CD4-positive, alpha-beta T cell treated with Interleukin-2 at 100 ng/mL for 4 hours (primary cell): Measurements from ENCODE around the gene ZNF574.
"Not testable (repeated sequence)": the region's sequence is repeated elsewhere in the genome, so short reads cannot be mapped to it uniquely, and the experiment has no call there.

Experiments
- DNase-seq: peaks from one replicate; pipeline ENCODE4 v3.0.0-alpha.2; 2020; ENCODE audit warnings: low spot score

ZNF574 gene

GRCh38 chr19:42099336-42099925 is 23.5 kb downstream of the ZNF574 start:
- DNase-seq: no peak

DNA sequence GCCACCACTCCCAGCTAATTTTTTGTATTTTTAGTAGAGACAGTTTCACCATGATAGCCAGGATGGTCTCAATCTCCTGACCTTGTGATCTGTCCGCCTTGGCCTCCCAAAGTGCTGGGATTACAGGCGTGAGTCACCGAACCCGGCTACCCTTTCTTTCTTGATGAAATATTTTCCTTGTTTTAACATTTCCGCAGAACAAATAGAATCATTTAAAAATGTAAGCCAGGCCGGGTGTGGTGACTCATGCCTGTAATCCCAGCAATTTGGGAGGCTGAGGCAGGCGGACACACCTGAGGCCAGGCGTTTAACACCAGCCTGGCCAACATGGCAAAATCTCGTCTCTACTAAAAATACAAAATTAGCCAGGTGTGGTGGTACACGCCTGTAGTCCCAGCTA is 24.3 kb downstream of the ZNF574 start:
- not testable (repeated sequence) for DNase-seq

DNA sequence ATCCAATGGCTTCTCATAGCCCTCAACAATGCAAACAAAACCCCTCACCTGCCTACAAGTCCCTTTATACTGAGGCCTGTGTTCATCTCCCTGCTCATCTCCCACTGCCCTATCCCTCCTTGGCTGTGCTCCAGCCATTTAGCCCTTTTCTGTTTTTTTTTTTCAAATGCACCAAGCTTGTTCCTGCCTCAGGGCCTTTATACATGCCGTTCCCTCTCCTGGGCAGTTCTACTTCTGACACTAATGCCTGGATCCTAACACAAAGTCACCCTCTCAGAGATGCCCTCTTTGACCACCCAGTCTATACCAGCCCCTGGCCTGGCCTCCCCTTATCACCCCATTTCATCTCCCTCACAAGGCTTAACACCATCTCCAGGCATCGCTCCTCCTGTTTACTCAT is 26.9 kb downstream of the ZNF574 start:
- no peak for DNase-seq

GRCh38 chr19:42105368-42105767 is 29.4 kb downstream of the ZNF574 start:
- no peak for DNase-seq

DNA sequence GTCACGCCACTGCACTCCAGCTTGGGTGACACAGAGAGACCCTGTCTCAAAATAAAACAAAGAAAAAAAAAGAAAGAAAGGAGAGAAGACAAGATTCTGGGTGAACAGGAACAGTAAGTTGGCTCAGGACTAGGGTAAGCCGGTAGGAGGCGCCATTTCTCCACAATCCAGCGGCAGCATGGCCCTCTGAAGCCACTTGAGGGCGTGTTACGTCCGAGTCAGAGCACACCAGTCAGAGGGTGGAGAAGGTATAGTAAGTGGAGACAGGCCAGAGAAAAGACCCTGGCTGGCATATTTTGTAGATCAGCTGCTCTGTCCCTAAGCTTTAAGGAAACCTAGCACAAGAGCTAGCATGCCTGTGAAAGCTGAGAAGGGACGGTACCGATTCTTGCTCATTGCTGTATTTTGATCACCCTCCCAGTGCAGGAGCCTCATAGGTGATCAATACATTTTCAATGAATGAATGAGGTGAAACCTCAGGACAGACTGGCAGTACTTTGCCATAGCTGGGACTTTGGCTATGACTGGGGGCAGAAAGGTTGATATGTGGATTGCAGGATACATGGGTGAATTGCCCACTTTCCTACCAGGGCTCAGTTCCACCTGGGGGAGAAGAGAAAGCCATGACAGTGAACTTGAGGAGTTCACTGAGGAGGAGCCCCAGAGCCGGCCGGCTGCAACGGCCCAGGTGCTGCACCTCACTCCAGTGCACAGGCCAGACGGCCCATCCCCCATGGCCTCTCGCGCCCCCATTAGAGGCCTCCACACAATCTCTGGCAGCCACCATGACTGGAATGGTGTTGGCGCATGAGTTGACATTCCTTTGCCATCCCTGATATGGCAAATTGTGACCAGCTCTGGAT is 32.8 kb downstream of the ZNF574 start:
- DNase-seq: peak; percentile 92

DNA sequence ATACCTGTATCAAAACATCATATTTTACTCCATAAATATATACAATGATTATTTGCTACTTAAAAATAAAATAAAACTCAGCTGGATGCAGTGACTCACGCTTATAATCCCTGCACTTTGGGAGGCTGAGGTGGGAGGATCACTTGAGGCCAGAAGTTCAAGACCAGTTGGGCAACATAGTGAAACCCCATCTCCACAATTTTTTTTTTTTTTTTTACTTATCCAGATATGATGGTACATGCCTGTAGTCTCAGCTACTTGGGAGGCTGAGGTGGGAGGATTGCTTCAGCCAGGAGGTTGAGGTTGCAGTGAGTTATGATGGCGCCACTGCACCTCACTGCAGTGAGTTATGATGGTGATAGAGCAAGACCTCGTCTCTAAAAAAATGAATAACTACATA is 33.9 kb downstream of the ZNF574 start:
- DNase-seq: no peak

GRCh38 chr19:42110658-42111057 is 34.7 kb downstream of the ZNF574 start:
- no peak for DNase-seq

DNA sequence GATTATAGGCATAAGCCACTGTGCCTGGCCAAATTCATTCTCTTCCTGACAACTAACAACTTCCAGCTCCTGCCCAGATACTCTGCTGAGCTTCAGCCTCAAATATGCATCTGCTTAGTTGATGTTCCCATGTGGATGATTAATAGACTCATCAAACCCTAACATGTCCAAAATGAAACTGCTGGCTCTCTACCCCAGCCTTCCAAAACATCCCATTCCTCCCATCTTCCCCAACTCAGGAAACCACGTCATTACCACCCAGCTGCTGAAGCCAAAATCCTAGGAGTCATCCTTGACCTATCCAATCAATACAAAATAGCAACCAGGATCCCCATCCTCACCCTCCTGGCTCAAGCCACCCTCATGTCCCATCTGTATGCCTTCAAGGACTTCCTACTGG is 35.4 kb downstream of the ZNF574 start:
- DNase-seq: no peak

- DNase-seq: no peak
Measured at GRCh38 chr19:42111811-42112210, 35.8 kb downstream of the ZNF574 start.

GRCh38 chr19:42113641-42114348 is 37.8 kb downstream of the ZNF574 start:
- no peak for DNase-seq

GRCh38 chr19:42114412-42114811 is 38.4 kb downstream of the ZNF574 start:
- no peak for DNase-seq

- DNase-seq: no peak
Measured at GRCh38 chr19:42115219-42115618, 39.3 kb downstream of the ZNF574 start.

DNA sequence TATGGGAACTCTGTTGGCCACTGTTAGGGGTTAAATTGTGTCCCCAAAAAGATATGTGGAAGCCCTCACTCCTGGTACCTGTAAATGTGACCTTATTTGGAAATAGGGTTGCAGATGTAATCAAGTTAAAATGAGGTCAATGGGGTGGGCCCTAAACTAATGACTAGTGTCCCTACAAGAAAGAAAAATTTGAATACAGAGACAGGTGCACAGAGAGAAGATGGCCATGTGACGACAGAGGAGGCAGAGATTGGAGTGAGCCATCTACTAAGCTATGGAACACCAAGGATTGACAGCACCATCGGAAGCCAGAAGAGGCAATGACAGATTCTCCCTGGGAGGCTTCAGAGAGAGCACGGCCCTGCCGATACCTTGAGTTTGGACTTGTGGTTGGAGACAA is 39.7 kb downstream of the ZNF574 start:
- DNase-seq: no peak

DNA sequence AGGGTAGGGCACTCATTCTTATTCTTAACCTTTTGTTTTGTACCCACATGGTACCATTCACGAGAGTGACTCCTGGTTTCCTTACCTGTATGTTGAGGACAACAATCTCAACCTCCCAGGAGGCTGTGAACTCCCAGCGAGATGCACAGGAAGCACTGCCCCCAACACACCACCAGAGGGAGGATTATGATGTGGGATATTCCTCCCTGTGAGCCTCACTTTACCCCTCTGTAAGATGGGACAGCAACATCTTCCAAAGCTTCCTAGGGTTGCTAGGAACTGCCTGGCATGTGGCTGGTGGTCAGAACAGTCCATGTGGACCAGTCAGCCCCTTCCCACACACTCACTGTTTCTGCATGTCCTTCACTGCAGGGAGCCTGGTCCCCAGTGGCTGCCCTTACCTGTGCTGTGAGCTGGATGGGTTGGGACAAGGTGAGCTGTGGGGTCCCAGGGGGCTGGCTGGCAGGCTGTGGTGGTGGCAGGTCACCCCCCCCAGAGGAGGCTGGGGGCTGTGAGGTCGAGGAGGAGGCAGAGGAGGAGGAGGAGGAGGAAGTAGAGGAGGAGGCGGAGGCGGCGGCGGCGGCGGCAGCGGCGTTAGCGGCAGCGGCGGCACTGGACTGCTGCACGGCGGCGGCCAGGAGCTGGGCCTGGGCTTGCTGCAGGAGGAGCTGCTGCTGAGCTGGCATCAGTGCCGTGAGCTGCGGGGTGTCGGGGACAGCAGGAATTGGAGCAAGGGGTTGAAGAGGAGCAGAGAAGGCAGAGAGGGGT is 40.5 kb downstream of the ZNF574 start:
- DNase-seq: no peak

- no peak for DNase-seq
Measured at GRCh38 chr19:42117076-42117475, 41.1 kb downstream of the ZNF574 start.

DNA sequence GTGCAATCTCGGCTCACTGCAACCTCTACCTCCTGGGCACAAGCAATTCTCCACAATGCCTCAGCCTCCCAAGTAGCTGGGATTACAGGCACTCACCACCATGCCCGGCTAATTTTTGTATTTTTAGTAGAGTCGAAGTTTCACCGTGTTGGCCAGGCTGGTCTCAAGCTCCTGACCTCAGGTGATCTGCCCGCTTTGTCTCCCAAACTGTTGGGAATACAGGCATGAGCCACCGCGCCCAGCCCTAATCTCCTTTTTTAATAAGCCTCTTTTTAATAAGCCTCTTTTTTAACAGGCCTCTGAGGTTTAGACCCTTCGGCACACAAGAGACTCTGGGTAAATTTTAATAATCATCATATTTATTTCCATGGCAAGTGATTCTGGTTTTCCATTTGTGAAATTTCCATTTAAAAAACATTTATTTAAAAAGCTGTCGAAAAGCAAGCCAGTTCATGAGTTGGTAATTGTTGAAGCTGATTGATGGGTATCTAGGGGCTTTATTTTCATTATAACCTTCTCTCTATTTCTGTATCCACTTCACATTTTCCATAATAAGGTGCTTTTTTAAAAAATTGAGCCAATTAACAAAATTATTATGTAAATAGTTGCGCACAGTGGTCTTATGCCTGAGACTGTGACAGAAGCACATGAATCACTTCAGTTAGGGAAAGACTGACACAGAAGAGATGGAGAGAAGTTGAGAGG is 44.5 kb downstream of the ZNF574 start:
- no peak for DNase-seq

DNA sequence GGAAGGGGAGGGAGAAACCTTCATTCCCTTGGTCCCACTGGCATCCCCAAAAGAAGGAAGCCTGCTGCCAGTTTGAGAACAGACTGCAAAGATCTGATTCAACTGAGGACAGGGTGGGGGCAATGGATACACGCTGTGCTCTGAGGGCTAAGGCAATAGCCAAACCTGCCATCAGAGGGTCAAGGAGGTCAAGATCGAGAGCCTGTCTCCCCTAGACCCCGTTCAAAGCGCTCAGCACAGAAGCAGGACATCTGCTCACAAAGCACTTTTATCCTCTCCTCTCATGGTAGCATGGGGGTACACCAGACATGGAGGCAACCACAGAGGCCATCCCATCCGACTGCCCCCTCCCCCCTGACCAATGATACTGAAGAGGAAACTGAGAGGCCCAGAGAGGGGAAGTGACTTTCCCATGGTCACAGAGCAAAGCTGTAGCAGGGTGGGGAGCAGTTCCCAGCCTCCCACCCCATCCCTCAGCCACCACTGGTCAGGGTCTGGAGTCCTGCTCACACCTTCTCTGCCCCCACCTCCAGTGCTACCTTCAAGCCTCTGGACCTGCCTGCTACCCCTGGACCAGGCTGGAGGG is 45.2 kb downstream of the ZNF574 start:
- no peak for DNase-seq

- peak; percentile 91 for DNase-seq
Measured at GRCh38 chr19:42121656-42122069, 45.7 kb downstream of the ZNF574 start.

DNA sequence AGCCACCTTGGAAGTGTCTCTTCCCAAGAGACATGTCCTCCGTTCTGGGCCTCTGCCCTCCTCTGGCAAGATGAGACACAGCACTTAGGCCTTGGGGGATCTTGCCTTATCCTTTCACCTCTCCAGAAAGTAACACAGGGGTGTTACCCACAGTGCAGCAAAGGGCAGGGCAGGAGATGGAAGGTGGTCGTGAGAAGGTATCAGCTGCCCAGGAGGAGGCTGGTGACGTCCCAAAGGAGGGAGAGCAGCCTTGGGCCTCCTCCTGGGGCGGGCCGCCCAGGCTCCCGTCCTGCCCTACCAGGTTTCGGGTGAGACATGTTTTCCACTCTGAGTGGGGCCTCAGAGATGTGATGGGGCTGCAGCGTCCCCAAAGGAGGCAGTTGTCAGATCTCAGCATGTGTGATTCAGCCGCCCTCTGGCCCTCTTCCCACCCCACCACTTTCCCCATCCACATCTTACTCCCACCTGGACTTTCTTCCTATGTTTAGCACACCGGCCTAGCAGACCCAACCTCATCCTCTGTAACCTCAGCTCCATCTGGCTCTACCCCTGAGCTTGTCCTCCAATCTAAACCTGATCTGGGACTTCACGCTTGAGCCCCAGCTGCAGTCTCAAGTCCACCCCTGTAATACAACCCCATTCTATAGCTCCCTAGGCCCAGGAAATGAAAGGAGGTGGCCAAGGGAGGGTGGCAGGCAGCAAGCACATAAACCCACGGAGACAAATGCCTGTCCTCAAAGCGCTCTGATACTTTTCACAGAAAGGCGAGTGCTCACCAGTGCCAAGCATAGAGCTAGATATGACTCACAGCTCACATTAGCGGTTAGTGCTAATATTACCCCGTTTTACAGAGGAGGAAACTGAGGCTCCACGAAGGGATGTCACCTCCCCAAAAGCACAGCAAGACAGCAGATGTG is 47.0 kb downstream of the ZNF574 start:
- DNase-seq: peak; percentile 67

- DNase-seq: no peak
Measured at GRCh38 chr19:42123765-42124164, 47.8 kb downstream of the ZNF574 start.
